Coronary artery (tissue), 2 donors: ENCODE data around the gene RHOV.

Source experiments
- DNase-seq: peaks from one replicate; pipeline ENCODE4 v3.0.0-alpha.2; 2017; ENCODE audit warnings: low spot score
- H3K27ac ChIP-seq, 2 donors: fragments of 200-600 bp; sonication (generic); one replicate each; pipeline ENCODE4 v1.5.1; 2016 to 2019
- H3K4me3 ChIP-seq: fragments of 200-600 bp; sonication (generic); 2 replicates; pipeline ENCODE4 v1.5.1; 2016; ENCODE audit warnings: mild to moderate bottlenecking, moderate library complexity
- TF ChIP-seq, protein P1 (sequence below): fragments of 200-600 bp; sonication (generic); IDR thresholded peaks from one replicate; pipeline ENCODE4 v1.5.1; 2019; ENCODE audit warnings: antibody characterized with exemption

Gene RHOV

DNA sequence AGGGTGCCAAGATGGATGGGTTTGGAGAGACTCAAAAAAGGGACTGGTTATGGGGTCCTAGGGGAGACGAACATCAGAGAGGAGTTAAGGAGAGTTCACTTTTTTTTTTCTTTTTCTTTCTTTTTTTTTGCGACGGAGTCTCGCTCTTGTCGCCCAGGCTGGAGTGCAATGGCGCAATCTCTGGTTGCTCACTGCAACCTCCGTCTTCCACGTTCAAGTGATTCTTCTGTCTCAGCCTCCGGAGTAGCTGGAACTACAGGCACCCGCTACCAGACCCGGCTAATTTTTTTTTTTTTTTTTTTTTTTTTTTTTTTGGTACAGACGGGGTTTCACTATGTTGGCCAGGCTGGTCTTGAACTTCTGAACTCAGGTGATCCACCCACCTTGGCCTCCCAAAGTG is 29.0 kb downstream of the RHOV start:
- TF ChIP-seq, protein P1, sequence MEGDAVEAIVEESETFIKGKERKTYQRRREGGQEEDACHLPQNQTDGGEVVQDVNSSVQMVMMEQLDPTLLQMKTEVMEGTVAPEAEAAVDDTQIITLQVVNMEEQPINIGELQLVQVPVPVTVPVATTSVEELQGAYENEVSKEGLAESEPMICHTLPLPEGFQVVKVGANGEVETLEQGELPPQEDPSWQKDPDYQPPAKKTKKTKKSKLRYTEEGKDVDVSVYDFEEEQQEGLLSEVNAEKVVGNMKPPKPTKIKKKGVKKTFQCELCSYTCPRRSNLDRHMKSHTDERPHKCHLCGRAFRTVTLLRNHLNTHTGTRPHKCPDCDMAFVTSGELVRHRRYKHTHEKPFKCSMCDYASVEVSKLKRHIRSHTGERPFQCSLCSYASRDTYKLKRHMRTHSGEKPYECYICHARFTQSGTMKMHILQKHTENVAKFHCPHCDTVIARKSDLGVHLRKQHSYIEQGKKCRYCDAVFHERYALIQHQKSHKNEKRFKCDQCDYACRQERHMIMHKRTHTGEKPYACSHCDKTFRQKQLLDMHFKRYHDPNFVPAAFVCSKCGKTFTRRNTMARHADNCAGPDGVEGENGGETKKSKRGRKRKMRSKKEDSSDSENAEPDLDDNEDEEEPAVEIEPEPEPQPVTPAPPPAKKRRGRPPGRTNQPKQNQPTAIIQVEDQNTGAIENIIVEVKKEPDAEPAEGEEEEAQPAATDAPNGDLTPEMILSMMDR, result no peak
- no peak overlapping the region for H3K27ac ChIP-seq
- DNase-seq, result no peak
- H3K4me3 ChIP-seq, result peak overlapping the region; percentile 72

DNA sequence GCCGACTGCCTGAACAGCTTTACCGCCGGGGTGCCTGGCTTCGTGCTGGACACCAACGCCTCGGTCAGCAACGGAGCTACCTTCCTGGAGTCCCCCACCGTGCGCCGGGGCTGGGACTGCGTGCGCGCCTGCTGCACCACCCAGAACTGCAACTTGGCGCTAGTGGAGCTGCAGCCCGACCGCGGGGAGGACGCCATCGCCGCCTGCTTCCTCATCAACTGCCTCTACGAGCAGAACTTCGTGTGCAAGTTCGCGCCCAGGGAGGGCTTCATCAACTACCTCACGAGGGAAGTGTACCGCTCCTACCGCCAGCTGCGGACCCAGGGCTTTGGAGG is 29.4 kb downstream of the RHOV start:
- no peak for DNase-seq
- Histone ChIP-seq H3K4me3 (peak overlapping the region; percentile 72), H3K27ac (no peak overlapping the region)
- TF ChIP-seq, protein P1, result no peak

DNA sequence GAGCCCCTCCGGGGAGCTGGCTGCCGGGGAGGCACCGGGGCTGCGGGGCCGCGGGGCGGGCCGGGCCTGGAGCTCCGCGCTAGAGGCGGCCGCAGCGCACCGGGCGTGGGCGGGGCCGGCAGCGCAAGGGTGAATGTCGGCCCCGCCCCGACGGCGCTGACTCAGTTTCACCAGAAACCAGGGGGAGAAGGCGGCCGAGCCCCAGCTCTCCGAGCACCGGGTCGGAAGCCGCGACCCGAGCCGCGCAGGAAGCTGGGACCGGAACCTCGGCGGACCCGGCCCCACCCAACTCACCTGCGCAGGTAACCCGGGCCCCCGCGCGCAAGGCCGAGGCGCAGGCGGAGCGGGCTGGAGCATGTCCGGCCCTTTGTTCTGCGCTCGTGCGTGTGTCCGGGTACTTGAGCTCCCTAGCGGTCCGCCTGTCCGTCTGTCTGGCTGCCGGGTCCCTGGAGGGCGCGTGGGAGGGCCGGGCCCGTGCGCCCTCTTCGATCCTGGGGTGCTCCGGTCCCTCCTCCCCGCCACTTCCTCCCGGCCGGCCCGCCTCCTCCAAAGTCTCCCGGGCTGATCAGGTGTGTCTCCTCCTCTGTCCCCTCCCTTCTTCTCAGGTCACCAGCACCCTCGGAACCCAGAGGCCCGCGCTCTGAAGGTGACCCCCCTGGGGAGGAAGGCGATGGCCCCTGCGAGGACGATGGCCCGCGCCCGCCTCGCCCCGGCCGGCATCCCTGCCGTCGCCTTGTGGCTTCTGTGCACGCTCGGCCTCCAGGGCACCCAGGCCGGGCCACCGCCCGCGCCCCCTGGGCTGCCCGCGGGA is 29.9 kb downstream of the RHOV start, which contains the start of gene SPINT1:
TSS of gene SPINT1 (plus strand) at position 164 of the 811 bp plus-strand sequence. CDS start at position 671, 507 bp downstream.
- H3K27ac ChIP-seq, result no peak within 1 kb of the TSS
- DNase-seq, result no peak
- TF ChIP-seq, protein P1, result no peak
- H3K4me3 ChIP-seq, result peak within 1 kb of the TSS; percentile 72

DNA sequence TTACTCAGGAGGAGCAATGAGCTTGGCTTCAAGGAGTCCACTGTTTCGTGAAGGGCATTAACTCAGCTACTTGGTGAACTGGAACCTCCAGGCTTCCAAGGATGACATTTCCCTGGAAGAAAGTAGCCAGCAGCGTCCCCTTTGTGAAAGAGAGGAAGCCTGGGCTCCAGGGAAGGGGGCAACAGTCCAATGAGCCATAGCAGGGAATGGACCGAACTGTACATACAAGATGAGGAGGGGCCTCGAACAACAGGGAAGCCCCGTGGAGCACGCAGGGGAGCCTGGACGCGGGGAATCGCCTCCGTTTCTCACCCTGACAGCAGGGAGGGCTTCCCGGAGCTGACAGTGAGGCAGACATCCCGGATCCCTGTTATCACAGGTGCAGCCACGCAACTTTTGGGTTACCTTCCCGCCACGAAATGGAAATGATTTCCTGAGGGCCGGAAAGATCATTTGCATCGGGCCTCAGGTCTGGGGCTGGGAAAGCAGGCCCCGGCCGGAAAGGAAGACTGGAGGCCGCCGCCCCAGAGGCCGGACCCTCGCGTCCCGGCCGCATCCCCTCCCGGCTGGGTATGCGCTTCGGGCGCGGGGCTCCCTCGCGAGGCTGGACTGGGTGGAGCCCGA is 30.7 kb downstream of the RHOV start:
- DNase-seq, result no peak
- no peak overlapping the region for H3K27ac ChIP-seq
- TF ChIP-seq, protein P1, result no peak
- H3K4me3 ChIP-seq, result peak overlapping the region; percentile 72

DNA sequence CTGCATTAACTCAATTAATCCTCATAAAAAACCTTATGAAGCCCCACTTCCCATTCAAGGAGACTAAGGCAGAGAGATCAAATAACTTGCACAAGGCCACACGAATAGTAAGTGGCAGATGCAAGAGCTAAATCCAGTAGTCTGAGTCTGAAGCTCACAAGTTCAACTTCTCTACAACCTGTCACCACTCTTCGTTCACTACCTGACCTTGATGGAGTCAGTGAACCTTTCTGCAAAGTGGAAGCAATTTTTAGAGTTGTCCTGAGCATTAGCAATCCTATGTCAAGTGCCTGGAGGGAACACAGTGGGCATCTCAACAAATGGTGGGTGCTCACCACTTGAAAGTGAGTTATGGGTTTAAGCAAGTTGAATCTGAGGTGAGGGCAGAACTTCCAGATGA is 32.3 kb downstream of the RHOV start:
- Histone ChIP-seq H3K4me3 (no peak overlapping the region), H3K27ac (no peak overlapping the region)
- no peak for DNase-seq
- TF ChIP-seq, protein P1, result no peak

DNA sequence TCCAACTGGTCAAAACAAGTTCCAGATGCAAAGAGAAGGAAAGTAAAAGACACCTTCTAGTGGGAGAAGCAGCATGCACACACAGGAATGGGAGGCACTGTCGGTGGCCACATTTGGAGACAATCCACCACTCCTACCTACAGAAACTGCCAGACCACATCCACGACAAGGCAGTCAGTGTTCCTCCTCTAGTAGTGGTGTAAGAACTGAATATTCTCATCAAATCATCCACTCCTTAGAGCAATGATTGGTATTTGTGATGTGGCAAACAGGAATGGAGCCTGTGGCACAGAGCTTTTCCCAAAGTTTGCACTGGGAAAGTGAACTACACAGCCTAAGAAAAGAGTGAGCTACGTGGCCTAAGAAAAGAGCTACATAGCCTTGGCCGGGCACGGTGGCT is 35.3 kb downstream of the RHOV start:
- no peak for DNase-seq
- Histone ChIP-seq H3K27ac (no peak overlapping the region), H3K4me3 (no peak overlapping the region)
- TF ChIP-seq, protein P1, result no peak

DNA sequence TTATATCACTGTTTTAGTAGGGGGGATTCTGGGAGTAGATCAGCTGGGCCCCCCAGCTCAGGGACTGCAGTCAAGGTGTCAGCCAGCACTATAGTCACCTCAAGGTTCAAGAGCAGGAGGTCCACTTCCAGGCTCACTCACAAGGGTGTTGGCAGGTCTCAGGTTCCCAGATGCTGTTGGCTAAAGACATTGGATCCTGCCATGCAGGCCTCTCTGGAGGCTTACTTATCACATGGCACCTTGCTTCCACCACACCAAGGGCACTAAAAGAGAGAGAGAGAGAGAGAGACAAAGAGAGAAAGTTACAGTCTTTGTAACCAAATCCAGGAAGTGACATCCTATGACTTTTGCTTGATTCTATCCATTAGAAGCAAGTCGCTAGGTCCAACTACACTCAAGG is 38.0 kb downstream of the RHOV start:
- Histone ChIP-seq H3K27ac (no peak overlapping the region), H3K4me3 (no peak overlapping the region)
- TF ChIP-seq, protein P1, result no peak
- DNase-seq, result no peak
